Osteoblast (primary cell): Measurements from ENCODE around the gene TCP11L2. TPM values are rescaled to one million over a fixed set of nuclear protein-coding genes. Genes with fewer than 3 reads are reported as not detected.

Source experiments
- DNase-seq: peaks from one replicate; pipeline ENCODE4 v3.0.0; 2011; ENCODE audit warnings: low spot score, mixed read lengths; ENCODE audit not compliant: insufficient read length; ENCODE audit errors: missing footprints
- H2AFZ ChIP-seq: 2 replicates; pipeline ENCODE4 v1.6.0; 2011; ENCODE audit warnings: mild to moderate bottlenecking, low read length
- H3K27ac ChIP-seq: 2 replicates; pipeline ENCODE4 v1.5.1; 2011; ENCODE audit warnings: mild to moderate bottlenecking, low read depth, low read length, moderate library complexity
- H3K27me3 ChIP-seq: 2 replicates; pipeline ENCODE4 v1.6.0; 2012; ENCODE audit warnings: mild to moderate bottlenecking, control low read depth, inconsistent platforms, low read length, moderate library complexity; ENCODE audit not compliant: insufficient read depth
- H3K36me3 ChIP-seq: 2 replicates; pipeline ENCODE4 v1.5.1; 2011; ENCODE audit warnings: mild to moderate bottlenecking, low read length, control low read depth, moderate library complexity; ENCODE audit not compliant: insufficient read depth
- H3K4me1 ChIP-seq: 2 replicates; pipeline ENCODE4 v1.5.1; 2011; ENCODE audit warnings: mild to moderate bottlenecking, low read length, control low read depth, moderate library complexity; ENCODE audit not compliant: insufficient read depth
- H3K4me2 ChIP-seq: 2 replicates; pipeline ENCODE4 v1.6.0; 2011; ENCODE audit warnings: mild to moderate bottlenecking, low read length; ENCODE audit not compliant: insufficient read depth
- H3K4me3 ChIP-seq: fragments of 200-600 bp; sonication (generic); 3 replicates; pipeline ENCODE4 v1.5.1; 2012; ENCODE audit warnings: mild to moderate bottlenecking, low read length, inconsistent platforms; ENCODE audit not compliant: insufficient read depth
- H3K79me2 ChIP-seq: 2 replicates; pipeline ENCODE4 v1.6.0; 2012; ENCODE audit warnings: mild to moderate bottlenecking, low read length, control low read depth, inconsistent platforms; ENCODE audit not compliant: insufficient read depth
- H3K9me3 ChIP-seq: 2 replicates; pipeline ENCODE4 v1.5.1; 2011; ENCODE audit warnings: low read depth, low read length, control low read depth
- H4K20me1 ChIP-seq: 2 replicates; pipeline ENCODE4 v1.6.0; 2012; ENCODE audit warnings: mild to moderate bottlenecking, low read length, control low read depth; ENCODE audit not compliant: insufficient read depth
- total RNA-seq: library from RNA; depleted of rRNA; stranded (reverse); fragments of >200 nt; gene quantifications from 2 replicates; pipeline ENCODE4 v1.2.3, GENCODE V29; 2012
- TF ChIP-seq, protein P1 (sequence below): IDR thresholded peaks from 2 replicates; pipeline ENCODE4 v1.5.1; 2011; ENCODE audit warnings: mild to moderate bottlenecking, low read depth, low read length, moderate library complexity; ENCODE audit errors: extremely low read depth

Gene TCP11L2
- total RNA-seq, 1 donor = 109 TPM

DNA sequence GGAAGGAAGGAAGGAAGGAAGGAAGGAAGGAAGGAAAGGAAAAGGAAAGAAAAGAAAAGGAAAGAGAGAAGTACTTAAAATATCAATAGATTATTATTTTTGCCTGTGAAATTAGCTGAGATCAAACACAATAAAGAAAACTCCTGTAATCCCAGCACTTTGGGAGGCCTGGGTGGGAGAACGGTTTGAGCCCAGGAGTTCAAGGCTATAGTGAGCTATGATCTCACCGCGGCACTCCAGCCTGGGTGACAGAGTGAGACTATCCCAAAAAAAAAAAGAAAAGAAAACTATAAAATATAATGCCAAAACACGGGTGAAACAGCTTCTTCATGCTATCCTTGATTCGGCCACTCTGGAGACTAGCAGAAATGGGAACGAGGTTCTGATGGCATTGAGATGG, 28.5 kb upstream of the TCP11L2 start:
- H3K4me3 ChIP-seq = no peak overlapping the region
- no peaks in the 10 kb centered on the region for H3K9me3 ChIP-seq
- H4K20me1 ChIP-seq = no peaks in the 10 kb centered on the region
- TF ChIP-seq, protein P1, sequence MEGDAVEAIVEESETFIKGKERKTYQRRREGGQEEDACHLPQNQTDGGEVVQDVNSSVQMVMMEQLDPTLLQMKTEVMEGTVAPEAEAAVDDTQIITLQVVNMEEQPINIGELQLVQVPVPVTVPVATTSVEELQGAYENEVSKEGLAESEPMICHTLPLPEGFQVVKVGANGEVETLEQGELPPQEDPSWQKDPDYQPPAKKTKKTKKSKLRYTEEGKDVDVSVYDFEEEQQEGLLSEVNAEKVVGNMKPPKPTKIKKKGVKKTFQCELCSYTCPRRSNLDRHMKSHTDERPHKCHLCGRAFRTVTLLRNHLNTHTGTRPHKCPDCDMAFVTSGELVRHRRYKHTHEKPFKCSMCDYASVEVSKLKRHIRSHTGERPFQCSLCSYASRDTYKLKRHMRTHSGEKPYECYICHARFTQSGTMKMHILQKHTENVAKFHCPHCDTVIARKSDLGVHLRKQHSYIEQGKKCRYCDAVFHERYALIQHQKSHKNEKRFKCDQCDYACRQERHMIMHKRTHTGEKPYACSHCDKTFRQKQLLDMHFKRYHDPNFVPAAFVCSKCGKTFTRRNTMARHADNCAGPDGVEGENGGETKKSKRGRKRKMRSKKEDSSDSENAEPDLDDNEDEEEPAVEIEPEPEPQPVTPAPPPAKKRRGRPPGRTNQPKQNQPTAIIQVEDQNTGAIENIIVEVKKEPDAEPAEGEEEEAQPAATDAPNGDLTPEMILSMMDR = no peak
- no peak overlapping the region for H3K27ac ChIP-seq
- H3K79me2 ChIP-seq = no peaks in the 10 kb centered on the region
- DNase-seq = no peak
- no peaks in the 10 kb centered on the region for H3K4me1 ChIP-seq
- H3K27me3 ChIP-seq = no peaks in the 10 kb centered on the region
- no peak overlapping the region for H3K4me2 ChIP-seq
- H3K36me3 ChIP-seq = no peaks in the 10 kb centered on the region
- H2AFZ ChIP-seq = peak overlapping the region; percentile 53

DNA sequence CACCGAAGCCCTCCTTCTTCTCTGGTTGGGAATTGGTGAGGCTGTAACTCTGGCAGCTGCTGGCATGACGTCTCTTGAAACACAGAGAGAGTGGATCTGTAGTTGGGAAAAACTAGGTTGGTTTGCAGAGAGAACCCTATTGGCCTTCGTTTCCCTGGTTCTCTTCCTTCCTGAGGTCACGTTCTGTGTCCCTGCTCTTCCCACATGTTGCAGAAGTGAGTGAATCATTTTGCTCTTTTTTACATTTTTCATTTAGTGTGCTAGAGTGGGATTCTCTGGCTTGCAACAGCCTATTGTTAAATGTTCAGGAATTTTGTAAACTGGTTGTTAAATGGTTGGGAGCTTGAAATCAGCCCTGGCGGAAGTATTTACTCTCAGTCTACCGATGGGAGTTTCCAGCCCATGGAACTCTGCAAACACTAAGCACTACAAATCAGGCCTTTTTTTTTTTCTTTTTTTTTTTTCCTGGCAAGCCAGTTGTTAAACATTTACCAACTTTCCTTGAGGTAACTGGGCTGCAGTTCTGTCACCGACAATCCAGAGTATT, 27.9 kb upstream of the TCP11L2 start:
- Histone ChIP-seq H3K27me3 (peaks cover under 1% of the 10 kb centered on the region), H3K4me2 (no peak overlapping the region), H4K20me1 (no peaks in the 10 kb centered on the region), H3K79me2 (no peaks in the 10 kb centered on the region), H3K9me3 (no peaks in the 10 kb centered on the region), H2AFZ (peak overlapping the region; percentile 53), H3K4me3 (no peak overlapping the region), H3K27ac (no peak overlapping the region), H3K4me1 (no peaks in the 10 kb centered on the region), H3K36me3 (no peaks in the 10 kb centered on the region)
- no peak for DNase-seq
- TF ChIP-seq, protein P1 = no peak

DNA sequence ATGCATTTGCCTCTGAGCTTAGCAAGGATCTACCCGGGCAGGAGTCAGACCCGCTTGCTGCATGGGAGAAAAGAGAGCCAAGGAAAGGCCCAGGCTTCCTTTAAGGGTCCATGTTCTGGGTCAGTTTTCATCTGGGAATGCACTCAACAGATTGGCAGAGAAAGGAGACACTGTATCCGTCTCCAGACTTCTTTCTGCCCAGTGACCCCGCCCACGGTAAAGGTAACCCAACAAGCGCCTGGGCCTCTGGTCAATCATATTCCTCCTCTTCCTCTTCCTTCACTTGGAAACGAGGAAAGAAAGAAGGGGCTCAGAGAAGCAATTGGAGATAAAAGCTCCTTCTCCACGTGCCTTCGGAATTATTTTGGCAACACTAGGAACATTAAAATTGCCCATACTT, 27.1 kb upstream of the TCP11L2 start:
- TF ChIP-seq, protein P1 = no peak
- Histone ChIP-seq H3K4me3 (no peak overlapping the region), H3K4me2 (no peak overlapping the region), H4K20me1 (no peaks in the 10 kb centered on the region), H3K36me3 (no peaks in the 10 kb centered on the region), H3K4me1 (no peaks in the 10 kb centered on the region), H3K27ac (no peak overlapping the region), H3K9me3 (no peaks in the 10 kb centered on the region), H3K27me3 (peaks cover 8% of the 10 kb centered on the region), H2AFZ (no peak overlapping the region), H3K79me2 (no peaks in the 10 kb centered on the region)
- DNase-seq = no peak

DNA sequence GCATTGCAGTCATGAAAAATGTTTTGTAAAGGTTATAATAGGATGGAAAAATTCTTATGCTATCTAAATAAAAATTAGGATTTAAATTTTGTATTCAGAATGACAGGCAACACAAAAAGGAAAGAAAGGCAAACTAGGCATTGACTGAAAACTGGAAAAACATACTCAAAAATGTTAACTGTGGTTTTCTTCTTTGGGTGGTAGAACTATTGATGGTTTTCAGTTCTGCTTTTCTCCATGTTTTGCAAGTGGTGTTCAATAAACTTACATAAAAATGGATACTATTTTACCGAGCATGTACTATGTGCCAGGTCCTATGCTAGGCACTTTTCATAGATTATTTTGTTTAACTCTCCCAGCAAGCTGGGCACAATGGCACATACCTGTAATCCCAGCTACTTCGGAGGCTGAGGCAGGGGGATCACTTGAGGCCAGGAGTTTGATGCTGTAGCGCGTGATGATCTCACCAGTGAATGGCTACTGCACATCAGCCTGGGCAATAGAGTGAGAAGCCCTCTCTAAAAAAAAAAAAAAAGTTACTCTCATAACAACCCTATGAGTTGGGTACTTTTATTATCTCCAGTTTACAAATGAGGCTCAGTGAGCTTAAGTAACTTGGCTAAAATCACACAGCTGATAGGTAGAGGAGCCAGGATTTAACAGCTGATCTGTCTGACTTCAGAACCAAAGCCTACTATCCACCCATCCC, 26.3 kb upstream of the TCP11L2 start:
- H3K27ac ChIP-seq = no peak overlapping the region
- DNase-seq = no peak
- TF ChIP-seq, protein P1 = no peak

More for the DNA sequence above, 26.3 kb upstream of the TCP11L2 start:
- Histone ChIP-seq H2AFZ (no peak overlapping the region), H4K20me1 (no peaks in the 10 kb centered on the region), H3K79me2 (no peaks in the 10 kb centered on the region), H3K36me3 (no peaks in the 10 kb centered on the region), H3K4me3 (no peak overlapping the region), H3K4me2 (no peak overlapping the region), H3K9me3 (no peaks in the 10 kb centered on the region), H3K27me3 (peaks cover 8% of the 10 kb centered on the region), H3K4me1 (no peaks in the 10 kb centered on the region)
